EL (cell line): Measurements from ENCODE around the gene TRMO.
A peak's percentile ranks its signal among the peaks of the same experiment; 100 is the strongest.

Experiments used
- DNase-seq: peaks from one replicate; pipeline ENCODE4 v3.0.0-alpha.2; 2016

Gene TRMO

GRCh38 chr9:97900738-97901565 is 21.3 kb downstream of the TRMO start:
- DNase-seq, result peak; percentile 63

- DNase-seq, result peak; percentile 46
Observed at GRCh38 chr9:97900103-97900737, 22.1 kb downstream of the TRMO start.

GRCh38 chr9:97895695-97896332 is 26.5 kb downstream of the TRMO start:
- peak; percentile 65 for DNase-seq

- DNase-seq, result no peak
Observed at GRCh38 chr9:97895211-97895610, 27.1 kb downstream of the TRMO start.

- DNase-seq, result no peak
Observed at GRCh38 chr9:97892421-97892820, 29.9 kb downstream of the TRMO start.

GRCh38 chr9:97891736-97892135 is 30.6 kb downstream of the TRMO start:
- no peak for DNase-seq

- peak; percentile 50 for DNase-seq
Observed at GRCh38 chr9:97889941-97890887, 32.1 kb downstream of the TRMO start.

- no peak for DNase-seq
Observed at GRCh38 chr9:97880336-97880735, 42.0 kb downstream of the TRMO start.

GRCh38 chr9:97876061-97876460 is 46.2 kb downstream of the TRMO start:
- DNase-seq, result no peak

- DNase-seq, result no peak
Observed at GRCh38 chr9:97875111-97875510, 47.2 kb downstream of the TRMO start.

GRCh38 chr9:97874624-97875023 is 47.7 kb downstream of the TRMO start:
- no peak for DNase-seq

- peak; percentile 46 for DNase-seq
Observed at GRCh38 chr9:97873882-97874281, 48.4 kb downstream of the TRMO start.

GRCh38 chr9:97873425-97873824 is 48.9 kb downstream of the TRMO start:
- no peak for DNase-seq

GRCh38 chr9:97868859-97869258 is 53.4 kb downstream of the TRMO start:
- DNase-seq, result no peak

- no peak for DNase-seq
Observed at GRCh38 chr9:97866848-97867247, 55.5 kb downstream of the TRMO start.

GRCh38 chr9:97866300-97866699 is 56.0 kb downstream of the TRMO start:
- no peak for DNase-seq

- DNase-seq, result peak; percentile 38
Observed at GRCh38 chr9:97864396-97864795, 57.9 kb downstream of the TRMO start.

- DNase-seq, result no peak
Observed at GRCh38 chr9:97863314-97863713, 59.0 kb downstream of the TRMO start.

- no peak for DNase-seq
Observed at GRCh38 chr9:97861148-97861475, 61.2 kb downstream of the TRMO start.

GRCh38 chr9:97860451-97861147 is 61.7 kb downstream of the TRMO start:
- DNase-seq, result no peak

GRCh38 chr9:97859346-97859745 is 63.0 kb downstream of the TRMO start:
- DNase-seq, result no peak

- no peak for DNase-seq
Observed at GRCh38 chr9:97858826-97859225, 63.5 kb downstream of the TRMO start.

- DNase-seq, result no peak
Observed at GRCh38 chr9:97858393-97858713, 63.9 kb downstream of the TRMO start.
